IPS DF 6.9 (cell line): Measurements from ENCODE around the gene RALGAPA1.
A peak's percentile ranks its signal among the peaks of the same experiment; 100 is the strongest.

Experiments used
- DNase-seq: peaks from one replicate; pipeline ENCODE4 v3.0.0-alpha.2; 2013; ENCODE audit warnings: low read depth, low spot score
- H3K27ac ChIP-seq: one replicate; pipeline ENCODE4 v1.5.1; 2013; ENCODE audit warnings: low read length, control low read depth
- H3K27me3 ChIP-seq: 2 replicates; pipeline ENCODE4 v1.6.1; 2013; ENCODE audit warnings: mild to moderate bottlenecking, low read length; ENCODE audit not compliant: control insufficient read depth, insufficient read depth
- H3K36me3 ChIP-seq: 2 replicates; pipeline ENCODE4 v1.6.1; 2013; ENCODE audit warnings: low read length; ENCODE audit not compliant: control insufficient read depth, insufficient read depth
- H3K4me1 ChIP-seq: 2 replicates; pipeline ENCODE4 v1.6.1; 2013; ENCODE audit warnings: low read length; ENCODE audit not compliant: control insufficient read depth, insufficient read depth
- H3K4me3 ChIP-seq: 2 replicates; pipeline ENCODE4 v1.5.1; 2013; ENCODE audit warnings: mild to moderate bottlenecking, low read length
- H3K9me3 ChIP-seq: 2 replicates; pipeline ENCODE4 v1.6.1; 2013; ENCODE audit warnings: low read length, inconsistent platforms; ENCODE audit not compliant: control insufficient read depth, insufficient read depth
- WGBS: extraction: QIAGEN DNeasy Blood & Tissue Kit; methylation state at CpG from one replicate; pipeline ENCODE4 v1.1.7; 2013; ENCODE audit warnings: mixed read lengths, missing lambda C conversion rate; ENCODE audit not compliant: insufficient read length, insufficient coverage; 5-methylcytosine and 5-hydroxymethylcytosine counted together

RALGAPA1 gene

DNA sequence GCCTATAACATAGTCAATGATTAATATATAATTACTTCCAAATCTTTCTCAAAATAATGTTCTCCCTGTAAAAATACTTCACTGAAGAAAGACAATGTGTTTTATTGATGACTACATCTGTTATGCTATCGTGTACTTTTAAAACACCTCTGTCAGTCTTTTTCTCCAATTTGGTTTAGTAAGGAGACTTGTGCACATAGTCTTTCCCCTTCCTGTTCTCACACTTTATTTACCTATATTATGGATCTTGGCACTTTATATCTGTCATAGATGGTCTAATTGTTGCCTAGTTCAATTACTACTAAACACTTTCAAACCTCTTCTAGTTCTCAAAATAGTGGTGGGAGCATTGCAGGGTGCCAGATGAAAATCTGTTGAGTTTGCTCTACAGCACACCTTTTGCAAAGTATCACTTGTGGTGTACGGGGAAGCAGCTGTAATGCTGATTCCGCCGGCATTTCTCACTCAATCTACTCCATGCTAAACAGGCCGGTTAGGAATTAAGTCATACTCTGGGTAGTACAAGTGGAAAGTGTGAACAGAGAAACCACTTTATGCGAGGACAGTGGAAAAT, 276.2 kb downstream of the RALGAPA1 start:
- WGBS: no CpG with 5 or more reads among the region's 6 CpGs
- Histone ChIP-seq H3K27me3 (peaks cover 19% of the 10 kb centered on the region), H3K36me3 (no peaks in the 10 kb centered on the region), H3K4me1 (0 out of 2 replicates have a peak, but pooled peaks cover 3% of the 10 kb centered on the region), H3K4me3 (peak overlapping the region; percentile 49; the same call in 1 of the 2 replicates), H3K9me3 (no peaks in the 10 kb centered on the region), H3K27ac (no peak overlapping the region)
- no peak for DNase-seq

DNA sequence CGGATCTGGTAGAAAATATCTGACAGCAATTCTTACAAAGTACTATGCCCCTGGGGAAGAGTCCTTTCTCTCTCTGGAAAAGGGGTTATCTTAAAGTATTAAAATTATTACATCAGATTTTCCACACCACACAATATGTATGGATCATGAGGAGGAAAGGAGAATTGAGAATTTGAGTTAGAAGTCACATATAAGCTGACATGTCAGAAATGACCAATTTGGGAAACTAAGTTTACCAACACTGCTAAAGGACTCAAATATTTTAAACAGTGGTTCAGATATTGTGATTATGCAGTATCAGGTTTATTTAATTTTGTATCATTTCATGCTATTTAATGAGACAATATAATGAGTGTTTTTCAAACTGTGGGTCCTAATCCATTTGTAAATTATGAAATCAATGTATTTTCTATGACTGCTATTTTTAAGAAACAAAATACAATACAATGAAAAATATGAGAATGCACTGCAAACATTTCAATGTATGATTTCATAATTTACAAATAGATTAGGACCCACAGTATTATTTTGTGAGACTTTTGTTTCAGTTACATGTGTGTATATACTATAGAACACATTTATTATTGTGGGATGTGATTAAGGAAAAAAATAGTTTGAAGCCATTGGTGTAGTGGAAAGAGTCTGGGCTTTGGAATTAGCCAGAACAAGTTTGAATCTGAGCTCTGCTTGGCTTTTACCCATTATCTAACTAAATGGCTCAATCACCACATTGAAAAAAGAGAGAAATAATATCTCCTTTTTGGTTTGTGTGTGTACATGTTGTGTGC, 276.9 kb downstream of the RALGAPA1 start:
- peaks cover 19% of the 10 kb centered on the region for H3K27me3 ChIP-seq

DNA sequence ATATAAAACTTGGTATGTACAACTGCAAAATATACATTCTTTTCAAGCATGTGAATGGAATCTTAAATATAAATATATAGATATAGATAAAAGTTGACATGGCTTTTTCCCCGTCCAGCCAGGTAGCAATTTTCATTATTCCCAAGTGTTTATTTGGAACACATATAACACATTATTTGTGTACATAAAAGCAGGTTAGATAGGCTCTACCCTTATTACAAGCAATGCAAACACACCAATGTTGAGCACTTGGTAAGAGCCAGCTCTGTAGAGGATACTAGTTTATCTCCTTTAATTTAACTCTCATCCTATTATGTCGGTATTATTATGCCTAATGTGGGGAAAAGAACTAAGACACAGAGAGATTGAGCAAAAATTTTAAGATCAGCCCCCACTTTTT, 282.1 kb downstream of the RALGAPA1 start:
- Histone ChIP-seq H3K27me3 (peaks cover 2% of the 10 kb centered on the region; the same call in 1 of the 2 replicates), H3K9me3 (no peaks in the 10 kb centered on the region), H3K4me3 (no peak overlapping the region), H3K27ac (no peak overlapping the region), H3K36me3 (no peaks in the 10 kb centered on the region), H3K4me1 (no peaks in the 10 kb centered on the region)
- DNase-seq: no peak
- no CpG with 5 or more reads among the region's 2 CpGs for WGBS

More for the DNA sequence above, 276.9 kb downstream of the RALGAPA1 start:
- no peaks in the 10 kb centered on the region for H3K9me3 ChIP-seq
- no CpG with 5 or more reads among the region's 1 CpG for WGBS
- H3K27ac ChIP-seq: no peak overlapping the region
- no peak for DNase-seq
- H3K4me3 ChIP-seq: no peak overlapping the region
- no peaks in the 10 kb centered on the region for H3K36me3 ChIP-seq
- 0 out of 2 replicates have a peak, but pooled peaks cover 3% of the 10 kb centered on the region for H3K4me1 ChIP-seq

DNA sequence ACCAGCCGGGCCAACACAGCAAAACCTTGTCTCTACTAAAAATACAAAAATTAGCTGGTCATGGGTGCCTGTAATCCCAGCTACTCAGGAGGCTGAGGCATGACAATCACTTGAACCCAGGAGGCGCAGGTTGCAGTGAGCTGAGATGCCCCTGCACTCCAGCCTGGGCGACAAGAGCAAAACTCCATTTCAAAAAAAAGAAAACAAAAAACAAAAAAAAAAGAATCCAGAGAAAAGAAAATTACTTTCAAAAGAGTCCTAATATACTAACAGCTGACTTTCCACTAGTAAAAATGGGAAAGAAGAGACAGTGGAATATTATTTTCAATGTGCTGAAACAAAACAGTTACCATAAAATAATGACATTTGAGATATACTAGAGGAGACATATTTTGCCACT, 283.4 kb downstream of the RALGAPA1 start:
- DNase-seq: no peak
- no CpG with 5 or more reads among the region's 3 CpGs for WGBS
- no peaks in the 10 kb centered on the region for H3K27me3 ChIP-seq
- no peaks in the 10 kb centered on the region for H3K36me3 ChIP-seq
- H3K9me3 ChIP-seq: no peaks in the 10 kb centered on the region
- H3K4me1 ChIP-seq: no peaks in the 10 kb centered on the region
- no peak overlapping the region for H3K27ac ChIP-seq
- no peak overlapping the region for H3K4me3 ChIP-seq

DNA sequence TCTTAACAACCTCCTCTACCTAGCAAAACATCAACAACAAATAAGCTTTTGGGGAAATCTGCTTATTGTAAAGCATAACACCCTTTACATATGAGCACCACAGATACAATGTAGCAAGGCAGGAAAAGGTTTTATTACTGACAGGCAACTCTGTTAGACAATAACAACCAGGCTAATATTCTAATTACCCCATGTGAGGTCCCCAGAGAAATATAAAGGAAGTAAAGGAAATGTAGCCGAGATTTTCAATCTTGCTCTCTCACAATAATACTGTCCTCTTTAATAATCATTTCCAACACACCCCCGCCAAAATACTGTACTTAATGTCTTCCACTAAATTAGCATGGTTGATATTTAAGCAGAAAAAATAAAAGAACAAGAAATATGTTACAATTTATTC, 289.1 kb downstream of the RALGAPA1 start:
- no CpG with 5 or more reads among the region's 2 CpGs for WGBS
- Histone ChIP-seq H3K4me1 (no peaks in the 10 kb centered on the region), H3K27me3 (no peaks in the 10 kb centered on the region)

DNA sequence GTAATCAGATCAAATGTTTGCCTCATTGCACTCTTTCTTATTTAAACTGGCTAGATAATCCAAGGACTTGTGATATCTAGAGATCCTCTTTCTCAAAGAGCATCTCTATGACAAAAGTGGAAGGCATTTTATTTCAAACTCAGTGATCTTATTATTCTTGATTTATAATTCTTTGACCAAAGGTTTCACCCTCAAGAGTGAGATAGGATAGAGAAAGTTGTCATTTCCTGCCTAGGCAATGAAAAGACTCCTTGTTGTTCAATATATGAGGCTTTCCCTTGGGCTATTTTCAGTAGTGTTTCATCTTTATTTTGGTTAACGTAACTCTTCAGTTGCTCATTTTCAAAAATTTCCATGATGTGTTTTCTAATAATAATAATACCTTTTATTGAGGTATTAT, 293.2 kb downstream of the RALGAPA1 start:
- no peaks in the 10 kb centered on the region for H3K27me3 ChIP-seq
- no CpG with 5 or more reads among the region's 1 CpG for WGBS

More for the DNA sequence above, 289.1 kb downstream of the RALGAPA1 start:
- Histone ChIP-seq H3K9me3 (no peaks in the 10 kb centered on the region), H3K36me3 (no peaks in the 10 kb centered on the region), H3K4me3 (no peak overlapping the region), H3K27ac (no peak overlapping the region)
- DNase-seq: no peak

DNA sequence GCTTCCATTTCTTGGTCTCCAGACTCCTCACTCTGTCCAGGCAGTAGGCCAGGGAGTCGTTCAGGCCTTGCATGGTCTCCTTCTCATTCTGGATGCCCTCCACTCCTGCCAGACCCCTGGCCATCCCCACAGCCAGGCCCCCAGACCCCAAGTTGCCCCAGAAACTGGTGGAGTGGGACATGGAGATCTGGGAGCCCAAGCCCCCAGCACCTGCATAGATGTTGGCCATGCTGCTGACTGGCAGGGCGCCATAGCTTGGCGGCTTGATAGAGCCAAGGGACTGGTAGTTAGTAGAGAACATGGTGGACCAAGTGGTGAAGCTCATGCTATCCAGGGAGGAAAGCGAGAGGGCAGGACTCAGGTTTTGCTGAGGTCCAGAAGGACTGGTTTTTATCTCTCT, 296.3 kb downstream of the RALGAPA1 start:
- no CpG with 5 or more reads among the region's 4 CpGs for WGBS
- H3K27me3 ChIP-seq: no peaks in the 10 kb centered on the region
- H3K4me1 ChIP-seq: no peaks in the 10 kb centered on the region
- no peaks in the 10 kb centered on the region for H3K9me3 ChIP-seq
- H3K27ac ChIP-seq: no peak overlapping the region
- H3K36me3 ChIP-seq: no peaks in the 10 kb centered on the region
- DNase-seq: no peak
- H3K4me3 ChIP-seq: no peak overlapping the region

More for the DNA sequence above, 293.2 kb downstream of the RALGAPA1 start:
- H3K27ac ChIP-seq: no peak overlapping the region
- no peaks in the 10 kb centered on the region for H3K36me3 ChIP-seq
- H3K9me3 ChIP-seq: no peaks in the 10 kb centered on the region
- no peak for DNase-seq
- H3K4me3 ChIP-seq: no peak overlapping the region
- no peaks in the 10 kb centered on the region for H3K4me1 ChIP-seq

DNA sequence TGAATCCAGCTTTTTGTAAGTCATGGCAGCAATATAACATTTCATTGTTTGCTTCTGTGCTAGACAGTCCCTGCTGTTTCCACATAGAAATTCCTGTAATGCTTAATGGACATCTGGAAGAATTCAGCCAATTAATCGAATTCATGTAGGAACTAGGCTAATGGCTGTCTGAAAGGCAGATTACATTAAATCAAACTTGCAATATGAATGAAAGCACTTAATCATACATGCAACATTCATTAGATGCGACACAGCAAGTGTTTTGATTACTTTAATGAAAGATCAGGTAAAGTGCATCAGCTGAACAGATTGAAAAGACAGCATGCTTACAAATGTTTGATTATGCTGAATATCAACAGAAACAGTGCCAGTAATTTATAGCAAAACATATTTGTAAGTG, 299.2 kb downstream of the RALGAPA1 start:
- DNase-seq: no peak
- Histone ChIP-seq H3K27me3 (no peaks in the 10 kb centered on the region), H3K36me3 (no peaks in the 10 kb centered on the region), H3K4me3 (no peak overlapping the region), H3K27ac (no peak overlapping the region), H3K9me3 (no peaks in the 10 kb centered on the region), H3K4me1 (no peaks in the 10 kb centered on the region)
- no CpG with 5 or more reads among the region's 2 CpGs for WGBS

DNA sequence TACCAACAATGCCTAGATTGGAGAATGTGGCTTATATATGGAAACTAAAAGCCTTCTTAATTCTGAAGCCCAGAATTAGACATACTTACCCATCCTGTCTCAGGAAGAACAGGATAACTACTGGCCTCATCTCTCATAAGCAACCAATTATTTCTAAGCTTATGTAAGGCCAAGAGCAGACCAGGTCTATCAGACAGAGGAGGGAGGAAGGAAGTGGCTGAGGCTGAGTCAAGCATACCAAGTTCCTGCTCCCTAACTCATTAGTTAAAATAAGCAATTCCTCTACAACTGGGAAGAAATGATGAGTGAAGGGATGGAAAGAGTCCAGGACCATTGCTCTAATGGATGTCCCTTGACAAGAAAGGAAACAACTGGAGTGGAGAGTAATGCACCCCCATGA, 302.2 kb downstream of the RALGAPA1 start:
- no peaks in the 10 kb centered on the region for H3K36me3 ChIP-seq
- no peaks in the 10 kb centered on the region for H3K9me3 ChIP-seq
- no peak overlapping the region for H3K27ac ChIP-seq
- no peaks in the 10 kb centered on the region for H3K27me3 ChIP-seq
- no peak for DNase-seq
- H3K4me1 ChIP-seq: no peaks in the 10 kb centered on the region
- H3K4me3 ChIP-seq: no peak overlapping the region

DNA sequence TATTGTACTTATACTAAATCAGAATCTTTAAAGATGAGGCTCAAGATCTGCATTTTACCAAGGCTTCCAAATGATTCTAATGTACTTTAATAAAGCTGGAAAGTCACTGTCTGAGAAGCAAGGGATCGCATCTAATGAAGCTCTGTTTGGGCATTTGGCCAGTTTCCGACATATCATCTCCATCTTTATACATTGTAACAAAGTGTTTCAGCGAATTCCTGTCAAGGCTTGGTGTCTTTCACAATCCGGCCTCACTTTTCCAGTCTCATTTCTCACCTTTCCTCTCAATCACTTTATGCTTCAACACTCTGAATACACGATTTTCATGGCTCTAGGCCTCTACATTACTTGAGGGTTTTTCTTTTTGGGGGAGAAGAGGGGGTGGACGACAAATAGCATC, 302.6 kb downstream of the RALGAPA1 start:
- H3K4me1 ChIP-seq: no peaks in the 10 kb centered on the region
- no peak overlapping the region for H3K4me3 ChIP-seq
- H3K9me3 ChIP-seq: no peaks in the 10 kb centered on the region
- DNase-seq: no peak
- no peak overlapping the region for H3K27ac ChIP-seq
- H3K27me3 ChIP-seq: no peaks in the 10 kb centered on the region
- H3K36me3 ChIP-seq: no peaks in the 10 kb centered on the region
- no CpG with 5 or more reads among the region's 6 CpGs for WGBS

DNA sequence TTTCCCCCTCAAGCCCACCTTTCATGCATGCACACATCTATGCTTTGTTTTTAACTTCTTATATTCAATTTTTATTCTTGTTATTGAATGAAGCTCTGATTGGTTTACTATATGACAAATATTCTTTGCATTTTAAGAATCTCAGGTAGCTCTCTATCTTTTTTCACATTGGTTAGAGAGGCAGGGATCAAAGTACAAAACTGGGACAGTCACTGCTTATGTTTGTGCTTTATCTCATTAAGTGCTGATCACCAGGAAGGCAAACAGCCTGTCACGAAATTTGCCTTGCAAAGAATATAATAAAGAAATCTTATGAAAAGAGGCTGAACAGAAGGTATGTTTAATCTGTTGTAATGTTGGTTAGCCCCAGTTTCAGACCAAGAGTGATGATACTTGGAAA, 304.8 kb downstream of the RALGAPA1 start:
- DNase-seq: no peak
- no peak overlapping the region for H3K4me3 ChIP-seq
- H3K4me1 ChIP-seq: no peaks in the 10 kb centered on the region
- WGBS: no CpG with 5 or more reads among the region's 1 CpG
- H3K27me3 ChIP-seq: no peaks in the 10 kb centered on the region
- no peaks in the 10 kb centered on the region for H3K9me3 ChIP-seq
- no peaks in the 10 kb centered on the region for H3K36me3 ChIP-seq
- H3K27ac ChIP-seq: no peak overlapping the region
